GM12891 (cell line): ENCODE results near the gene LYRM4.

Experiments used
- POLR2A ChIP-seq: IDR thresholded peaks from 2 replicates; pipeline ENCODE4 v1.6.1; 2011; ENCODE audit warnings: low read depth, low read length, control low read depth
- POLR2AphosphoS5 ChIP-seq: IDR thresholded peaks from 2 replicates; pipeline ENCODE4 v1.6.1; 2011; ENCODE audit warnings: low read depth, low read length, control low read depth
- POU2F2 ChIP-seq: IDR thresholded peaks from 2 replicates; pipeline ENCODE4 v1.6.1; 2011; ENCODE audit warnings: low read depth, mild to moderate bottlenecking, control low read depth, low read length, moderate library complexity
- TAF1 ChIP-seq: IDR thresholded peaks from 2 replicates; pipeline ENCODE4 v1.6.1; 2011; ENCODE audit warnings: low read depth, low read length, control low read depth

GRCh38 chr6:5139828-5140771, 120.7 kb downstream of the LYRM4 start:
- no peak for TF ChIP-seq TAF1
- no peak for TF ChIP-seq POLR2A
- no peak for TF ChIP-seq POLR2AphosphoS5
- TF ChIP-seq POU2F2, result no peak
